Aorta (tissue), 5 donors: ENCODE measurements around the gene ANKRD44. TPM values are rescaled to one million over a fixed set of nuclear protein-coding genes. Genes with fewer than 3 reads are reported as not detected.

Experiments
- ATAC-seq: fragments of 200-7000 bp; cut with Tn5 transposase; one replicate; pipeline ENCODE4 v1.9.1; 2022; ENCODE audit warnings: moderate library complexity; ENCODE audit not compliant: low FRiP score
- DNase-seq, 2 donors: peaks; one replicate each; pipeline ENCODE4 v3.0.0-alpha.2; 2020
- H3K27ac ChIP-seq, 2 donors: one replicate each; pipeline ENCODE4 v1.5.1; 2013; ENCODE audit warnings: low read length in 2 of 2, mild to moderate bottlenecking in 2 of 2, moderate library complexity in 2 of 2, control low read depth in 1 of 2, inconsistent platforms in 1 of 2, low read depth in 1 of 2
- H3K27me3 ChIP-seq, 2 donors: one replicate each; pipeline ENCODE4 v1.6.1; 2013; ENCODE audit warnings: control low read depth in 1 of 2, low read length in 1 of 2, mild to moderate bottlenecking in 1 of 2, moderate library complexity in 1 of 2; ENCODE audit not compliant: insufficient read depth in 2 of 2, control insufficient read depth in 1 of 2
- H3K36me3 ChIP-seq, 2 donors: one replicate each; pipeline ENCODE4 v1.6.1; 2013; ENCODE audit warnings: control low read depth in 1 of 2, low read length in 1 of 2, mild to moderate bottlenecking in 1 of 2; ENCODE audit not compliant: insufficient read depth in 2 of 2, control insufficient read depth in 1 of 2
- H3K4me1 ChIP-seq, 2 donors: one replicate each; pipeline ENCODE4 v1.6.1; 2013; ENCODE audit warnings: low read length in 2 of 2, control low read depth in 1 of 2, mild to moderate bottlenecking in 1 of 2, moderate library complexity in 1 of 2; ENCODE audit not compliant: insufficient read depth in 2 of 2, control insufficient read depth in 1 of 2
- H3K4me3 ChIP-seq, 2 donors: one replicate each; pipeline ENCODE4 v1.5.1; 2013; ENCODE audit warnings: low read length in 2 of 2, control low read depth in 1 of 2, mild to moderate bottlenecking in 1 of 2
- H3K9me3 ChIP-seq: one replicate; pipeline ENCODE4 v1.6.1; 2013; ENCODE audit warnings: mild to moderate bottlenecking, low read length; ENCODE audit not compliant: control insufficient read depth
- WGBS, 2 donors: extraction: QIAGEN DNeasy Blood & Tissue Kit; methylation state at CpG; one replicate each; pipeline ENCODE4 v1.1.7; 2013; 5-methylcytosine and 5-hydroxymethylcytosine counted together
- intact Hi-C, 2 donors: fragments of 100-400 bp; cut with DNase I; formaldehyde crosslinking; loops; one replicate each; pipeline versions ENCODE4 v1.14.2 to v1.15.0; 2022
- polyA plus RNA-seq, 2 donors: library from polyadenylated mRNA; stranded (reverse); fragments of 200-250 nt; gene quantifications; one replicate each; pipeline ENCODE4 v1.2.3, GENCODE V29; 2013
- total RNA-seq, 2 donors: library from RNA; stranded (reverse); fragmentation: NEBNext Ultra II Directional; extraction: Animal tissue kit (Norgen Biotek cat#: 25700); gene quantifications; one replicate each; pipeline ENCODE4 v1.2.1, GENCODE V29; 2021
- donor health status: healthy with polysubstance abuse.
- donor health status: Bipolar disorder and iron deficiency.
- donor health status: DM: no; HTN: no; CAD: no.
- donor health status: DM: no; HTN: no; CAD: no.
- donor health status: DM: yes; HTN: yes; CAD: no.

ANKRD44 gene
- total and polyA plus RNA-seq, 4 donors, result 4.5 to 62.6 (median 33.8) TPM

DNA sequence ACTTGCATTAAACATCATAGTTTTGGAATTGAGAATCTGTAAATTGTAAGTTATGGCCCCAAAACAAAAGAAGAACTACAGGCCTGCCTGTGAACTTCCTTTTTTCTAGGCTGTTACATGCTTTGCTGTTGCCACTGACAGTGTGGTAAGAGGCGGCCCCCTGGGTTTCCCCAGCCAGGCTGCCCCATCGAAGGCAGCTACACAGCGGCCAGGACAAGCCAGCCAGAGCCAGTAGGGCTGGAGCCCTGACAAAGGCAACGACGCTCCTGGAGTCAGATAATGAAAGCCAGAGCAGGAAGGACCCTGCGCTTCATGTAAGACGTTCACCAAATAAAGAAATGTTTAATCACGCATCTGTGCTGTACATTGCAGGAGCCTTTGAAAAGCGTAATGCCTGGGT, 55.0 kb downstream of the ANKRD44 start:
- intact Hi-C loops, result loop anchor here in 1 of 2 donors (10.0 kb wide), 1 partner anchor 49 kb away; no protein-coding TSS in a partner anchor
- DNase-seq (peak; percentile 79 to 92), ATAC-seq (peak; percentile 88)
- Histone ChIP-seq H3K4me1 (peaks cover 0 to 2% of the 10 kb centered on the region in 2 donors), H3K27me3 (no peaks in the 10 kb centered on the region), H3K36me3 (no peaks in the 10 kb centered on the region), H3K4me3 (no peak overlapping the region), H3K9me3 (no peaks in the 10 kb centered on the region), H3K27ac (no peak overlapping the region)
- WGBS, 2 donors, result 7 to 8% methylated on average over 9 of the region's 9 CpGs

DNA sequence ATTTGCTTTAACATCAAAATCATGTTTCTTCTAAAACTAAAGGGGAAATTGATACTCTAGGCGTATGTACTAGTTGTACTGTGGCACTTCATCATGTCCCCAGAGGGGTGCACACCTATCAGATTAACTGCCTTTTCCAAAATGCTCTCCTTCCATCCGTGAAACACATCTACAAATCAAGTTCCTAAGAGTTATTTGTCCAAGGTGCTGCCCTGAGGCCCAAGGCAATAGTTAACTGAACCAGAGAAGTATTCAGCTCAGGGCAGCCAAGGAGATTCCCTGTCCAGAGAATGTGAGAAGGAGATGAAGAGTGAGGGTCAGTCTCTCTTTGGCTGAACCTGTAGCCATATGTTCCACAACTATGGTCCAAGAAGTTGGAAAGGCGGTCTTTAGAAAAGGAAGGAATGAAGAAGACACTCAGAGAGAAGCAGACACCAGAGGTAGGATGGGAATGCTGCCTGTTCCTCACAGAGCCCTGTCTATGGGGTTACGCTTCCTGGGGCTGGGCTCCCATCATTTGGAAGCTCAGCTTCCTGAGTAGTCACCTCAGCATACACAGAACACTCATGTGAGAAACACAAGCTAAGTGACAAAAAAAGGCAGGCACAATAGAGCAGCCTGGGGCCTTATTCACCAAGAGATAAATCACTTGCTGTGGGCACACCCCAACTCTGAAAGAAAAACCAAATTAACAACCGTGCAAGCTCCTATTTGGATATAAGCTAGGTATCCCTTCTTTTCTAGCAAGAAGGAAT, 55.6 kb downstream of the ANKRD44 start:
- H3K36me3 ChIP-seq, result no peaks in the 10 kb centered on the region
- peaks cover 0 to 2% of the 10 kb centered on the region in 2 donors for H3K4me1 ChIP-seq
- no peaks in the 10 kb centered on the region for H3K27me3 ChIP-seq
- intact Hi-C loops, result loop anchor here in 1 of 2 donors (10.0 kb wide), 1 partner anchor 50 kb away; no protein-coding TSS in a partner anchor
- no peak for ATAC-seq
- no peak overlapping the region for H3K4me3 ChIP-seq
- no peak for DNase-seq
- no peaks in the 10 kb centered on the region for H3K9me3 ChIP-seq
- H3K27ac ChIP-seq, result no peak overlapping the region
- 74% methylated on average over 5 of the region's 5 CpGs for WGBS, 2 donors

DNA sequence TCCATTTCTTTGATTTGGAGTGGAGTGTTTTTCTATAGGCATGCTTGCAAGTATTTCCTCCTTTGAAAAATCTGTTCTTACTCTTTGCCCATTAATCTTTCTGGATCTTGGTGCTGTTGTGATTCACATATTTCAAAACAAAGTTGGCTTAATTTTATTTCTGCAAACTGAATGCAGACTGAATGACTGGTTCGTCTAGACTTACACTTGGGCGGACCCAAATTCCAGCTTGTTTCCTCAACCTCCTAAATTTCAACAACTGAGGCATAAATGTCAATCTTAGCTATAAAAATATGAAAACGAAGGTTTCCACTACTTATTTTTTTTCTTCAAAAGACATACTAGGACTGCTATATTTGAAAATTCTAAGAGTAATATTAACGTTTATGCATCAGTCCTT, 59.0 kb downstream of the ANKRD44 start:
- no peaks in the 10 kb centered on the region for H3K9me3 ChIP-seq
- no peak overlapping the region for H3K4me3 ChIP-seq
- no peaks in the 10 kb centered on the region for H3K27me3 ChIP-seq
- peaks cover 0 to under 1% of the 10 kb centered on the region in 2 donors for H3K4me1 ChIP-seq
- no peak overlapping the region for H3K27ac ChIP-seq
- DNase-seq, result no peak
- intact Hi-C loops, result loop anchor here in 1 of 2 donors (10.0 kb wide), 1 partner anchor 53 kb away; no protein-coding TSS in a partner anchor
- ATAC-seq, result no peak
- WGBS, 2 donors, result 22 to 24% methylated on average over 4 of the region's 4 CpGs
- H3K36me3 ChIP-seq, result no peaks in the 10 kb centered on the region

DNA sequence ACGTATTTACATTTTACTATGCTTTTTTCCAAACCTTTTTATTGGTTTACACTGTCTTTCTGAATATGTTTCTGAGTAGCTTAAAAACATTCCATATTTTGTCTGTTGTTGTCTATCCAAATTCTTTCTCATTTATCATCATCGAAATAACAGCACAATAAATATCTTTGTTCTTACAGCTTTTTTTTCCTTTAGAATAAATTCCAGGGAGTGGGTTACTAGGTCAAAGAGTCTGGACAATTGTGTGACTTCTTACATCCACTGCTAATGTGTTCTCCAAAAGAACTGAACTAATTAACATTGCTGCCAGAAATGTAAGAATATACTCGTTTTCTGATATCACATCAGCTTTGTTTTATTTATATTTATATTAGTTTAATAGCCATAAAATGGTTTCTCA, 59.4 kb downstream of the ANKRD44 start:
- Histone ChIP-seq H3K36me3 (no peaks in the 10 kb centered on the region), H3K27ac (no peak overlapping the region), H3K9me3 (no peaks in the 10 kb centered on the region), H3K4me3 (no peak overlapping the region), H3K27me3 (no peaks in the 10 kb centered on the region), H3K4me1 (no peaks in the 10 kb centered on the region)
- ATAC-seq (no peak), DNase-seq (no peak)
- 50% methylated on average over 3 of the region's 3 CpGs for WGBS, 2 donors
- intact Hi-C loops, result loop anchor here in 1 of 2 donors (10.0 kb wide), 1 partner anchor 54 kb away; no protein-coding TSS in a partner anchor

DNA sequence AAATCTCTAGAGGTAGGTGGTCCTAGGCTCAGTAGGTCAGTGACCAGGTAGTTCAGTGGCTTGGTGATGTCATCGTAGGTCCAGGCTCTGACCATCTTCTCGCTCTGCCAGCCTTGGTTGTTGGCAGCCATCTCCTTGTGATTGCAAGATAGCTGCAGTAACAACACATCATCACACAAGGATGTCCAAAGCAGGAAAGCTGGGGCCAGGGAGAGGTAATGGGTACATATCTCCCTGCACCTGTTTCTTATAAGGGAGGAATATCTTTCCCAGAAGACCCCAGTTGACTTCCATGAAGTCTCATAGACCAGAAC, 60.5 kb downstream of the ANKRD44 start:
- Histone ChIP-seq H3K4me1 (no peaks in the 10 kb centered on the region), H3K9me3 (no peaks in the 10 kb centered on the region), H3K27ac (no peak overlapping the region), H3K27me3 (no peaks in the 10 kb centered on the region), H3K36me3 (no peaks in the 10 kb centered on the region), H3K4me3 (no peak overlapping the region)
- intact Hi-C loops, result loop anchor here in 1 of 2 donors (10.0 kb wide), 1 partner anchor 55 kb away; no protein-coding TSS in a partner anchor
- ATAC-seq (no peak), DNase-seq (no peak)
- WGBS, 2 donors, result 96 to 98% methylated on average over 2 of the region's 2 CpGs

DNA sequence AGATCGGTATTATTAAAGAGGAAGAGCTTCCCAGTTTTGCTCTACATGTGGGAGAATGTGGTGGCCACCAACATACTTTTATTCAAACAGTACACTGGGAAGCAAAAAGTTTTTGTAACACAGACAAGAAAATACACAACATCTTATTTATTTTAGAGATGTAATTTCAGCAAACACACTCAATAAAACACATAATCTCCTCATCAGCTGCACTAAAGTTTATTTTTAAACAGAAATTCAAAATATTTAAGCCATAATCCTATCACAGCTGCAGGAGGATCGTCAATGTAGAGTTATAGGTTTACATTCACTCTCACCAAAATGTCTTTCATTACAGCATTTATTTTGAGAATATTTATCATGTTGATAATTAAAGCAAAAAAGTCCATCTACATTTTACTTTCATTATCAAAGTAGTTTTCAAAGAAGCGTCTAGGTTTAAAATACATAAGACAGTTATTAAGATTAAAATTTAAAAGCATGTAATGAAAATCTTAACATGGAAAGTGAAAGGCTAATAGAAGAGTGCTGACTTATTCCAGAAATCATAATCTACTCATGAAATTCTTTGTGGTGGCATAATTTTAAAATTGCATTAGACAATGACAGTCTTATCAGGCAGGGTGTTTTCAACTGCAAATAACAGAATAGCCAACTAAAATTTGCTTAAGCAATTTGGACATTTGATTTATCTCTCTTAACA, 61.0 kb downstream of the ANKRD44 start:
- no peaks in the 10 kb centered on the region for H3K36me3 ChIP-seq
- no peaks in the 10 kb centered on the region for H3K4me1 ChIP-seq
- no peaks in the 10 kb centered on the region for H3K9me3 ChIP-seq
- no peaks in the 10 kb centered on the region for H3K27me3 ChIP-seq
- ATAC-seq (no peak), DNase-seq (no peak)
- H3K27ac ChIP-seq, result no peak overlapping the region
- intact Hi-C loops, result loop anchor here in 1 of 2 donors (10.0 kb wide), 1 partner anchor 55 kb away; no protein-coding TSS in a partner anchor
- 87 to 88% methylated on average over 3 of the region's 3 CpGs for WGBS, 2 donors
- no peak overlapping the region for H3K4me3 ChIP-seq

DNA sequence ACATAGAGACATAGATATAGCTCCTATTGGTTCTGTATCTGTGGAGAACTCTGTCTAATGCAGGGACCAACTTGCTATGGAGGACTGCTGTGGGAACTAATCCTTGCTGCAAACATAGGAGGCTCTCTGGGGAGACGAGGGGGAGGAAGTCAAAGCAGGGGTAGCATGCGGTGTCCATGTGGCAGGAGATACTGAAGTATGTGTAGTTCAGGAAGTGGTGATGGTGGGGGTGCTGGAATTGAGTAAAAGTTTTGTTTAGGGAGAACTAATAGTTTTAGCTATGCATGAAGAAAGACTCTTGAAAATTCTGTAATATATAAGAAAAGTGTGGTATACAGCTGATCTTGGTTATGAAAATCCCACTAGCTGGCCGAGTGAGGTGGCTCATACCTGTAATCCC, 62.0 kb downstream of the ANKRD44 start:
- Histone ChIP-seq H3K27ac (no peak overlapping the region), H3K4me1 (no peaks in the 10 kb centered on the region), H3K36me3 (no peaks in the 10 kb centered on the region), H3K27me3 (no peaks in the 10 kb centered on the region), H3K4me3 (no peak overlapping the region), H3K9me3 (no peaks in the 10 kb centered on the region)
- intact Hi-C loops, result no loop called here
- WGBS, 2 donors, result 86 to 94% methylated on average over 3 of the region's 3 CpGs
- no peak for ATAC-seq
- peak in 1 of 2 donors; percentile 53 for DNase-seq

DNA sequence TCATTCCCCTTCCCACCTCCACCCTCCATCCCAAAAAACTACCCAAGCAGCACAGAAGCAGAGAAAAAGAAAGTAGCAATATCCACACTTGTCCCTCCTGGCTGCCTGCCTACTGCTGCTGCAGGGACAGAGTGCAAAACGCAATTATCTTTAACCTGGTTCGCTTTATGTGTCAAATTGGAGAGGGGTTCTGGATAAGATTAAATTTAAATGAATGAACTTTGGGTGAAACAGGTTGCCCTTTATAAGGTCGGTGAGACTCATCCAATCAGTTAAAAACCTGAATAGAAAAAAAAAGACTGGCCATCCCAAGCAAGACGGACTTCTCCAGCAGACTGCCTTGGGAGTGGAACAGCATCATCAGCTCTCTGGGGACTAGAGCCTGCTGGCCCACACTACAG, 62.6 kb downstream of the ANKRD44 start:
- no peaks in the 10 kb centered on the region for H3K36me3 ChIP-seq
- no peaks in the 10 kb centered on the region for H3K4me1 ChIP-seq
- no peak overlapping the region for H3K4me3 ChIP-seq
- no peak overlapping the region for H3K27ac ChIP-seq
- 79 to 85% methylated on average over 4 of the region's 4 CpGs for WGBS, 2 donors
- no peaks in the 10 kb centered on the region for H3K9me3 ChIP-seq
- intact Hi-C loops, result no loop called here
- no peaks in the 10 kb centered on the region for H3K27me3 ChIP-seq
- no peak for DNase-seq
- ATAC-seq, result no peak
